Smooth muscle cell (in vitro differentiated cells): ENCODE results near the gene DENND10. TPM values are rescaled to one million over a fixed set of nuclear protein-coding genes. Genes with fewer than 3 reads are reported as not detected.
"Not testable (repeated sequence)": the region's sequence is repeated elsewhere in the genome, so short reads cannot be mapped to it uniquely, and the experiment has no call there.

ENCODE experiments used
- DNase-seq: peaks from one replicate; lab custom pipeline; 2025; ENCODE audit not compliant: unreplicated experiment; lab: John Stamatoyannopoulos, UW
- H2AFZ ChIP-seq: fragments of 200-600 bp; sonication (generic); 2 replicates; pipeline ENCODE4 v1.6.0; 2016; ENCODE audit warnings: antibody characterized with exemption, low read depth, mild to moderate bottlenecking
- H3F3A ChIP-seq: fragments of 200-600 bp; sonication (generic); 2 replicates; pipeline ENCODE4 v1.6.0; 2017; ENCODE audit warnings: antibody characterized with exemption, low read depth
- H3K27ac ChIP-seq: fragments of 200-600 bp; sonication (generic); 2 replicates; pipeline ENCODE4 v1.5.1; 2016; ENCODE audit warnings: low read depth, mild to moderate bottlenecking
- H3K27me3 ChIP-seq: fragments of 200-600 bp; sonication (generic); 2 replicates; pipeline ENCODE4 v1.6.1; 2016; ENCODE audit warnings: low read depth, mild to moderate bottlenecking
- H3K36me3 ChIP-seq: fragments of 200-600 bp; sonication (generic); 2 replicates; pipeline ENCODE4 v1.5.1; 2016; ENCODE audit warnings: low read depth
- H3K4me1 ChIP-seq: fragments of 200-600 bp; sonication (generic); 2 replicates; pipeline ENCODE4 v1.5.1; 2016; ENCODE audit warnings: low read depth
- H3K4me2 ChIP-seq: fragments of 200-600 bp; sonication (generic); 2 replicates; pipeline ENCODE4 v1.6.0; 2016; ENCODE audit warnings: mild to moderate bottlenecking
- H3K4me3 ChIP-seq: fragments of 200-600 bp; sonication (generic); 2 replicates; pipeline ENCODE4 v1.5.1; 2016; ENCODE audit warnings: mild to moderate bottlenecking
- H3K79me2 ChIP-seq: fragments of 200-600 bp; sonication (generic); 2 replicates; pipeline ENCODE4 v1.6.0; 2016; ENCODE audit warnings: low read depth, mild to moderate bottlenecking
- H3K9ac ChIP-seq: fragments of 200-600 bp; sonication (generic); 2 replicates; pipeline ENCODE4 v1.6.0; 2016; ENCODE audit warnings: low read depth
- H3K9me3 ChIP-seq: fragments of 200-600 bp; sonication (generic); replicated peaks from 2 replicates; pipeline ENCODE4 v1.5.1; 2016; ENCODE audit warnings: low read depth
- H4K20me1 ChIP-seq: fragments of 200-600 bp; sonication (generic); 2 replicates; pipeline ENCODE4 v1.6.0; 2016; ENCODE audit warnings: low read depth
- WGBS: methylation state at CpG from one replicate; pipeline ENCODE4 v1.1.7; 2016; ENCODE audit warnings: low lambda C conversion rate; 5-methylcytosine and 5-hydroxymethylcytosine counted together
- polyA plus RNA-seq: library from polyadenylated mRNA; unstranded; fragments of >200 nt; fragmentation: Nextera tagmentation; extraction: Ambion mirVana; gene quantifications from 2 replicates; pipeline ENCODE4 v1.2.1, GENCODE V29; 2016
- total RNA-seq: library from RNA; depleted of rRNA; stranded (reverse); fragments of >200 nt; gene quantifications from 2 replicates; pipeline ENCODE4 v1.2.3, GENCODE V29; 2014
- TF ChIP-seq, protein P1 (sequence below): fragments of 200-600 bp; sonication (generic); IDR thresholded peaks from 2 replicates; pipeline ENCODE4 v1.5.1; 2017; ENCODE audit warnings: borderline replicate concordance, mild to moderate bottlenecking, antibody characterized with exemption; ENCODE audit not compliant: insufficient read depth, poor library complexity, severe bottlenecking

The DENND10 gene
- total and polyA plus RNA-seq, 2 experiments from 2014 or later: 45.1 to 57.2 TPM

DNA sequence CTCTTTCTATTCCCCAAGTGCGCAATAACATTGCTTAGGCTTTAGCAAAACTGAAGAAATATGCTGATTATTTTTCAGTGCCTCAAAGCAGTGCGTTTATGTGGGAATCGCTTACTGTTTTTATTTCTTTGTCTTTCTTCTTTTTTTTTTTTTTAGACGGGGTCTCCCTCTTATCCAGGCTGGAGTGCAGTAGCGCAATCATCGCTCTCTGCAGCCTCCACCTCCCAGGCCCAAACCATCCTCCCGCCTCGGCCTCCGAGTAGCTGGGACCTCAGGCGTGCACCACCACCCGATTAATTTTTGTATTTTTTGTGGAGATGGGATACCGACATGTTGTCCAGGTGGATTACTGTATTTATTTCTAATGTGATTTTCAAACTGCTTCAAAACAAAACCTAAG, 1.2 kb downstream of the DENND10 start:
- H3K27me3 ChIP-seq: no peaks in the 10 kb centered on the region
- peak overlapping the region; percentile 32 for H3K9ac ChIP-seq
- peaks cover 14% of the 10 kb centered on the region for H4K20me1 ChIP-seq
- 92% methylated on average over 12 of the region's 12 CpGs for WGBS
- peaks cover 24% of the 10 kb centered on the region for H3K79me2 ChIP-seq
- no peaks in the 10 kb centered on the region for H3K36me3 ChIP-seq
- peak overlapping the region; percentile 93 for H2AFZ ChIP-seq
- no peaks in the 10 kb centered on the region for H3K9me3 ChIP-seq
- H3K4me2 ChIP-seq: peak overlapping the region; percentile 99
- TF ChIP-seq, protein P1, sequence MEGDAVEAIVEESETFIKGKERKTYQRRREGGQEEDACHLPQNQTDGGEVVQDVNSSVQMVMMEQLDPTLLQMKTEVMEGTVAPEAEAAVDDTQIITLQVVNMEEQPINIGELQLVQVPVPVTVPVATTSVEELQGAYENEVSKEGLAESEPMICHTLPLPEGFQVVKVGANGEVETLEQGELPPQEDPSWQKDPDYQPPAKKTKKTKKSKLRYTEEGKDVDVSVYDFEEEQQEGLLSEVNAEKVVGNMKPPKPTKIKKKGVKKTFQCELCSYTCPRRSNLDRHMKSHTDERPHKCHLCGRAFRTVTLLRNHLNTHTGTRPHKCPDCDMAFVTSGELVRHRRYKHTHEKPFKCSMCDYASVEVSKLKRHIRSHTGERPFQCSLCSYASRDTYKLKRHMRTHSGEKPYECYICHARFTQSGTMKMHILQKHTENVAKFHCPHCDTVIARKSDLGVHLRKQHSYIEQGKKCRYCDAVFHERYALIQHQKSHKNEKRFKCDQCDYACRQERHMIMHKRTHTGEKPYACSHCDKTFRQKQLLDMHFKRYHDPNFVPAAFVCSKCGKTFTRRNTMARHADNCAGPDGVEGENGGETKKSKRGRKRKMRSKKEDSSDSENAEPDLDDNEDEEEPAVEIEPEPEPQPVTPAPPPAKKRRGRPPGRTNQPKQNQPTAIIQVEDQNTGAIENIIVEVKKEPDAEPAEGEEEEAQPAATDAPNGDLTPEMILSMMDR: no peak
- peaks cover 9% of the 10 kb centered on the region for H3K4me1 ChIP-seq
- H3F3A ChIP-seq: peaks cover 5% of the 10 kb centered on the region
- peak overlapping the region; percentile 87 for H3K4me3 ChIP-seq
- no peak overlapping the region for H3K27ac ChIP-seq
- no peak for DNase-seq

DNA sequence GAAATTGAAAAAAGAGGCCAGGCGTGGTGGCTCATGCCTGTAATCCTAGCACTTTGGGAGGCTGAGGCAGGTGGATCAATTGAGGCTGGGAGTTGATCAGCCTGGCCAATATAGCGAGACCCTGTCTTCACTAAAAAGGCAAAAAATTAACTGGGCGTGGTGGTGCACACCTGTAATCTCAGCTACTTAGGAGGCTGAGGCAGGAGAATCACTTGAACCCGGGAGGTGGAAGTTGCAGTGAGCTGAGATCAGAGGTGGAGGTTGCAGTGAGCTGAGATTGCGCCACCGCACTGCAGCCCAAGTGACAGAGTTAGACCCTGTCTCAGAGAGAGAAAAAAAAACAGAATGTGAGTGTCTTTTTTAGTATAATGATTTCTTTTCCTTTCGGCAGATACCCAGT, 2.0 kb downstream of the DENND10 start:
- H3K27me3 ChIP-seq, H2AFZ ChIP-seq, H3K4me1 ChIP-seq, H3K9ac ChIP-seq, H3F3A ChIP-seq, DNase-seq, H3K9me3 ChIP-seq, H3K4me3 ChIP-seq, H3K27ac ChIP-seq, H3K36me3 ChIP-seq: not testable (repeated sequence)
- H3K79me2 ChIP-seq: peaks cover 24% of the 10 kb centered on the region
- peak overlapping the region; percentile 99 for H3K4me2 ChIP-seq
- peaks cover 14% of the 10 kb centered on the region for H4K20me1 ChIP-seq
- 98% methylated on average over 7 of the region's 7 CpGs for WGBS

DNA sequence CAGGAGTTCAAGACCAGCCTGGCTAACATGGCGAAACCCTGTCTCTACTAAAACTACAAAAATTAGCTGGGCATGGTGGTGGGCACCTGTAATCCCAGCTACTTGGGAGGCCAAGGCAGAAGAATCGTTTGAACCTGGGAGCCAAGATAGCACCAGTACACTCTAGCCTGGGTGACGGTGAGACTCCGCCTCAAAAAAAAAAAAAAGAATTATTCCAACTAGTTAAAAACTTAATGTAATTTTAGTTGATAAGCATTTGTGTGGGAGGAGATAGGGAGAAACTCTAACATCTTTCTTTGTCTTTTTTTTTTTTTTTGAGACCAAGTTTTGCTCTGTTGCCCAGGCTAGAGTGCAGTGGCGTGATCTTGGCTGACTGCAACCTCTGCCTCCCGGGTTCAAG, 3.2 kb downstream of the DENND10 start:
- not testable (repeated sequence) for H3K27ac ChIP-seq, H3K9ac ChIP-seq, H3K4me2 ChIP-seq, H3K4me1 ChIP-seq, H3K36me3 ChIP-seq, H3K4me3 ChIP-seq, H3K27me3 ChIP-seq, H2AFZ ChIP-seq, H3K9me3 ChIP-seq, H3F3A ChIP-seq, DNase-seq
- WGBS: 98% methylated on average over 6 of the region's 6 CpGs
- peaks cover 14% of the 10 kb centered on the region for H4K20me1 ChIP-seq
- H3K79me2 ChIP-seq: peaks cover 24% of the 10 kb centered on the region

DNA sequence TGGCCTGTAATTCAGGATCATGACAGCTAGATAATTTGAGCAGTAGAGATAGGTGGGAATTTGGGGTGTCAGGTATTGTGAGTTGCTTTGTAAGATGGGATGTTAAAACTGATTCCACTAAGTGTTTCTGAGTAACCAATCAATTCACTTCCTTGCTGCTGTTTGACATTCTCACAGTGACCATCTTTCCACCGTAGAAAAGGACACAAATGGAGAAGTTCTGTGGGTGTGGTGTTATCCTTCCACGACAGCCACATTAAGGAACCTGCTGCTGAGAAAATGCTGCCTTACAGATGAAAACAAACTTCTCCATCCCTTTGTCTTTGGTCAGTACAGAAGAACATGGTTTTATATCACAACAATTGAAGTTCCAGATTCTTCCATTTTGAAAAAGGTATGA, 3.9 kb downstream of the DENND10 start:
- not testable (repeated sequence) for H3K9ac ChIP-seq, DNase-seq, H3K36me3 ChIP-seq, H3K27ac ChIP-seq, H3K9me3 ChIP-seq, H3K27me3 ChIP-seq, H3K4me1 ChIP-seq, H3K4me2 ChIP-seq, H2AFZ ChIP-seq, H3K4me3 ChIP-seq
- Histone ChIP-seq H3F3A (peaks cover 11% of the 10 kb centered on the region), H4K20me1 (peaks cover 14% of the 10 kb centered on the region), H3K79me2 (peaks cover 24% of the 10 kb centered on the region)
- WGBS: 93% methylated on average over 2 of the region's 2 CpGs

DNA sequence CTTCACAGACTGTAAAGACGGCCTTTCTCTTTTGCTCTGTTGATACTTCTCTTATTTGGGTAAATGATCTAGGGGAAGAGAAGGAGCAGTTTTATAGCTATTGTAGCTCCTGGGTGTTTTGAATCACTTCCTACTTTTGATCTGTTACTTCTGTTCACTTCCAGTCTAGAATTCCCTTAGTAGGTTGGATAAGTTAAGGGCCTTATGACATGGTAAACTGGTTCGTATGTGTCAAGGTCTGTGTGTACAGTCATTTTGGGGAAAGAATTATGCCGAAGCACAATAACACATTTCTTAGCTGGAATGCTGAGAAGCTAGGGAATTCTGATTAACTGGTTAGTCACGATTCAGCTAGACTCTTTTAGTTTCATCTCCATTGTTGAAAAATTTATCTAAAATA, 8.1 kb downstream of the DENND10 start:
- peaks cover 3% of the 10 kb centered on the region for H3K36me3 ChIP-seq
- H3K4me3 ChIP-seq: no peak overlapping the region
- TF ChIP-seq, protein P1: no peak
- 65% methylated on average over 4 of the region's 4 CpGs for WGBS
- no peak overlapping the region for H2AFZ ChIP-seq
- no peak overlapping the region for H3K4me2 ChIP-seq
- no peaks in the 10 kb centered on the region for H3K9me3 ChIP-seq
- no peak for DNase-seq
- peak overlapping the region; percentile 61 for H3K27ac ChIP-seq
- no peaks in the 10 kb centered on the region for H3K27me3 ChIP-seq
- no peaks in the 10 kb centered on the region for H4K20me1 ChIP-seq
- H3K9ac ChIP-seq: no peak overlapping the region
- H3K4me1 ChIP-seq: peaks cover 6% of the 10 kb centered on the region
- H3F3A ChIP-seq: peaks cover 12% of the 10 kb centered on the region
- H3K79me2 ChIP-seq: peaks cover under 1% of the 10 kb centered on the region
